Measurements from ENCODE around the gene CMTM5. TPM values are rescaled to one million over a fixed set of nuclear protein-coding genes. Genes with fewer than 3 reads are reported as not detected.
"Not testable (repeated sequence)": the region's sequence is repeated elsewhere in the genome, so short reads cannot be mapped to it uniquely, and the experiment has no call there.

The CMTM5 gene
- total and polyA plus RNA-seq, 9 donors: 0.88 to 4.5 (median 2.4) TPM

DNA sequence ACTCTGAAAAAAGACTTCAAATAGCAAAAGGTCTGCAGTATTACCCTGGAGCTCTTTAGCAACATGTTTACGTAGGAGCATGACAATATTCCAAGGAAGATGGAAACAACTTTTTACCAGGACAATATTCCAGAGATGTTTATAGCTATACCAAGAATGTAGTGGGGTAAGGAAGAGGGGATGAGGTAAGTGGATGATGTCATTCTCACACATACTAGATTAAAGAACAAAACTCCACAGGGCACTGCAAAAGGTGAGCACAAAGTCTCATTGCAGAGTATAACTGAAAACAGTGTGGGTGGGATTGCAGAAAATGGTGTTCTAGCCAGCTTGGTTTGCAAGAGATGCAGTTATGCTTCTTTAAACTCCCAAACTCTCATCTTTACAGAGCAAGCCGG is 8.4 kb downstream of the CMTM5 start:
- Histone ChIP-seq H3K9me3 (replicated peaks; ENCODE audit: control insufficient read depth, low read depth, low read length) (no peaks in the 10 kb centered on the region), H3K27me3 (ENCODE audit: control insufficient read depth, insufficient read depth, low read length) (peaks cover 3% of the 10 kb centered on the region), H3K4me3 (ENCODE audit: low read length) (no peak overlapping the region), H3K4me1 (ENCODE audit: control insufficient read depth, insufficient read depth, low read length) (peaks cover 13% of the 10 kb centered on the region), H3K36me3 (ENCODE audit: control insufficient read depth, insufficient read depth, low read length) (no peaks in the 10 kb centered on the region), H3K27ac (ENCODE audit: low read length) (no peak overlapping the region)
- DNase-seq: no peak
- 22% methylated on average over 1 of the region's 2 CpGs for WGBS (ENCODE audit: insufficient coverage)

DNA sequence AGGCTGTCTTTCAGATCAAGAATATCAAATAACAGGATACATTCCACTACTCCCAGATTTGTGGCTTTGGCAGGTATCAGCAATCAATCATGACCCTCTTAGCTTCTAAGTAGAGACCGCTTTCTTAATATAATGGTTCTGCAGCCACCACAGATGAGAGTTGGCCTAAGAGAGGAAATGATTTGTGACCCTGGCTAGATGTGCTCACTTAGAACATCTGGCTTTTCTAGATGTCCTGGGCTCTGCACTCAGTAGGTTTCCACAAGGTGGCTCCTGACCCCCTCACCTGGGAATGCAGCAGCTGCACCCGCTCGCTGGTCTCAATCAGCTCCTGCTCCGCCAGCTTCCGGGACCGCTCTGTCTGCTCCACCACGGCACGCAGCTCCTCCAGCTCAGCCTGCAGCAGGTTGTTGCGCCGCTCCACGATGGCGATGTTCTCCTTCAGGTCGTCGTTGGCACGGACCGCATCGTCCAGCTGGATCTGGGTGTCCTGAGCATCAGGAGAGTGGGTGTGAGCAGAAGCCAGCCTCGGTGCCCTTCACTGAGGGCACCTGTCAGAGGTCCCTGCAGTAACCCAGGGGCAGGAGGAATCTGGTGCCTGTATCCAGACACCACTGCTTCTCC is 8.9 kb downstream of the CMTM5 start:
- Histone ChIP-seq H3K4me1 (ENCODE audit: control insufficient read depth, insufficient read depth, low read length) (peaks cover 8% of the 10 kb centered on the region), H3K4me3 (ENCODE audit: low read length) (no peak overlapping the region), H3K27me3 (ENCODE audit: control insufficient read depth, insufficient read depth, low read length) (peaks cover 3% of the 10 kb centered on the region), H3K9me3 (replicated peaks; ENCODE audit: control insufficient read depth, low read depth, low read length) (no peaks in the 10 kb centered on the region), H3K36me3 (ENCODE audit: control insufficient read depth, insufficient read depth, low read length) (no peaks in the 10 kb centered on the region), H3K27ac (ENCODE audit: low read length) (no peak overlapping the region)
- no peak for DNase-seq
- 72% methylated on average over 10 of the region's 18 CpGs for WGBS (ENCODE audit: insufficient coverage)

DNA sequence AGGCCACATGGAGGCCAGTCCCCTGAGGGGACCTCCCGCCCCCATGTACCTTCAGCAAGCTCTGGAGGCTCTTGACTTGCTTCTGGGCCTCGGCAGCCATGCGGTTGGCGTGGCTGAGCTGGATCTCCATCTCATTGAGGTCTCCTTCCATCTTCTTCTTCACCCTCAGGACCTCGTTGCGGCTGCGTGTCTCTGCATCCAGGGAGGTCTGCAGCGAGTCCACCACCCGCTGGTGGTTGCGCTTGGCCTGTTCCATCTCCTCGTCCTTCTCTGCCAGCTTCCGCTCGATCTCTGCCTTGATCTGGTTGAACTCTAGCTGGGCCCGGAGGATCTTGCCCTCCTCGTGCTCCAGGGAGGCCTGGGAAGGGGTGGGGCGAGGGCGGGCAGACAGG is 9.4 kb downstream of the CMTM5 start:
- H3K27me3 ChIP-seq (ENCODE audit: control insufficient read depth, insufficient read depth, low read length); H3K9me3 ChIP-seq (replicated peaks; ENCODE audit: control insufficient read depth, low read depth, low read length); DNase-seq; H3K36me3 ChIP-seq (ENCODE audit: control insufficient read depth, insufficient read depth, low read length); H3K27ac ChIP-seq (ENCODE audit: low read length); H3K4me1 ChIP-seq (ENCODE audit: control insufficient read depth, insufficient read depth, low read length); H3K4me3 ChIP-seq (ENCODE audit: low read length): not testable (repeated sequence)
- 84% methylated on average over 11 of the region's 17 CpGs for WGBS (ENCODE audit: insufficient coverage)

DNA sequence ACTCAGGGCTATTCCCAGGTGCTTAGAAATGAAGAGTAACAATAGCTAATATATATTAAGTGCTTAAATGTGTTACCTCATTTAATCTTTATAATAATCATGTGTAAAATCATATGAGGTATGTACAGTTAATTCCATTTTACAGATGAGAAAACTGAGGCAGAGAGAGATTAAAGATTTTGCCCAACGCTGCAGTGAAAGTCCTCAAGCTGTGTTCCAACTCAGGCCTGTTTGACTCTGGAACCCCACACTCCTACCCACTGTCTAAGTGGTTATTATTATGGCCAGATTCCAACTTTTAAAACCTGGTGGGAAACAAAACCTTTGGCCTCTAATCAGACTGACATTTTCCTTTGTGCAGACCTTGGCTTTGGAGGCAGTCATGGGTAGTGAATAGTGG is 10.2 kb downstream of the CMTM5 start:
- DNase-seq: no peak
- no peaks in the 10 kb centered on the region for H3K9me3 ChIP-seq (replicated peaks; ENCODE audit: control insufficient read depth, low read depth, low read length)
- no peaks in the 10 kb centered on the region for H3K4me1 ChIP-seq (ENCODE audit: control insufficient read depth, insufficient read depth, low read length)
- no peaks in the 10 kb centered on the region for H3K36me3 ChIP-seq (ENCODE audit: control insufficient read depth, insufficient read depth, low read length)
- no peak overlapping the region for H3K4me3 ChIP-seq (ENCODE audit: low read length)
- WGBS (ENCODE audit: insufficient coverage): no CpG with 5 or more reads among the region's 1 CpG
- peaks cover 3% of the 10 kb centered on the region for H3K27me3 ChIP-seq (ENCODE audit: control insufficient read depth, insufficient read depth, low read length)
- H3K27ac ChIP-seq (ENCODE audit: low read length): no peak overlapping the region

DNA sequence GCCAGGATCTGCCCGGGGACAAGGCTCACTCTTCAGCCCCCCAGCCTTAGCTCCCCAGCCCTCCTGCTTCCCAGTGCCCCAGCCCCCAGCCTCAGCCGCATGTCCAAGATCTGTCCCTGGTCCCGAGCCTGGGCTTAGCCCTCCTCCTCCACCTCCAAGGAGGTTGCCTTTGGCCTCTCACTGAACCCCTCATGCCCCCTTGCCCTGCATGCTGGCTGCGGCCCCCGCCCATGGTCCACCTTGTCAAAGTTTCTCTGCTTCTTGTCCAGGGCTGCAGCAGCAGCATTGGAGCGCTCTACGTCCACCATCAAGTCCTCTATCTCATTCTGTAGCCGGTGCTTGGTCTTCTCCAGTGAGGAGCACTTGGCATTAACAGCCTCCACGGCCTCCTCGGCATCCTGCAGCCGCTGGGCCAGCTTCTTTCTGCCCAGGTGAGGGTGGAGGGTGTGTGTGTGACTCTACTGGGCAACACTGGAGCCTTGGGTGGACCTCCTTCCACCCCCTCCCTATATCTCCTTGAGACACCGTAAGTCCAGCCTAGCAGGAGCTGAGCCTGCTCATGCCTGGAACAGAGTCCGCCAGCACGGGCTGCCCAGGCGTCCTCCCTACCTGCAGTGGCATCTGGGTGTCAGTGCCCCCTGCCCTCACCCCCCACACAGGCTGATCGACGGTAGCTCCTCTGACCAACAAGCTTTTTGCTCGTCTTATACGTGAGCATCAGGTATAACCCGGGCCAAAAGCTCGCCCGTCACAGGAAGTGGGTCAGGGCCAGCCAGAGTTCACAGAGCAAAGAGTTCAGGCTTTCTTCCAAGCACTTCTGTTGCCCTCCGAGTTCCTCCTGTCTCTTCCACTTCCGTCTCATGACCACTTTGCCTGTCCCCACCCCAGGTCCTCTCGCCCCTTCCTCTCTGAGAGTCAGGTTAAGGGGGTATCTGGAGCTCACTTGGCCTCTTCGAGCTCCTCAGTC is 11.4 kb downstream of the CMTM5 start:
- Histone ChIP-seq H3K9me3 (replicated peaks; ENCODE audit: control insufficient read depth, low read depth, low read length) (no peaks in the 10 kb centered on the region), H3K27me3 (ENCODE audit: control insufficient read depth, insufficient read depth, low read length) (peaks cover 3% of the 10 kb centered on the region), H3K4me1 (ENCODE audit: control insufficient read depth, insufficient read depth, low read length) (no peaks in the 10 kb centered on the region), H3K4me3 (ENCODE audit: low read length) (no peak overlapping the region), H3K36me3 (ENCODE audit: control insufficient read depth, insufficient read depth, low read length) (no peaks in the 10 kb centered on the region), H3K27ac (ENCODE audit: low read length) (no peak overlapping the region)
- DNase-seq: no peak
- WGBS (ENCODE audit: insufficient coverage): 74% methylated on average over 20 of the region's 26 CpGs

DNA sequence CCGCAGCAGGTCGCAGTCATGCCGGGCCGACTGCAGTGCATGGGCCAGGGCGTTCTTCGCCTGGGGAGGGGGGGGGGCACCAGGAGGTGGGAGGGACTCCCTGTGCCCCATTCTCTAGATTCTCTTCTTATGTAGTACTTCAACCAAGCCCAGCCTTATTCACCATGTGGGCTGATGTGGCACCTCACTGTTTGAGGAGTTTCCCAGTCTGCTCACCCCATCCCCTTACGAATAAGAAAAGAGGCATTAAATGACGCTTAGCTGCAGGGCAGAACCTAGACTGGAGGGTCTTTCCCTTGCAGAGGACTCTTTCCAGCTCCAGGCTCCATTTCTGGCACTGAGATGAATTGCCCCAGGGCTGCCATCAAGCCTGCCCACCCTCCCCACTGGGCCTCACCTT is 12.2 kb downstream of the CMTM5 start:
- no peaks in the 10 kb centered on the region for H3K36me3 ChIP-seq (ENCODE audit: control insufficient read depth, insufficient read depth, low read length)
- no peak overlapping the region for H3K4me3 ChIP-seq (ENCODE audit: low read length)
- no peak for DNase-seq
- peaks cover 3% of the 10 kb centered on the region for H3K27me3 ChIP-seq (ENCODE audit: control insufficient read depth, insufficient read depth, low read length)
- WGBS (ENCODE audit: insufficient coverage): 70% methylated on average over 2 of the region's 8 CpGs
- no peaks in the 10 kb centered on the region for H3K9me3 ChIP-seq (replicated peaks; ENCODE audit: control insufficient read depth, low read depth, low read length)
- H3K27ac ChIP-seq (ENCODE audit: low read length): no peak overlapping the region
- no peaks in the 10 kb centered on the region for H3K4me1 ChIP-seq (ENCODE audit: control insufficient read depth, insufficient read depth, low read length)

DNA sequence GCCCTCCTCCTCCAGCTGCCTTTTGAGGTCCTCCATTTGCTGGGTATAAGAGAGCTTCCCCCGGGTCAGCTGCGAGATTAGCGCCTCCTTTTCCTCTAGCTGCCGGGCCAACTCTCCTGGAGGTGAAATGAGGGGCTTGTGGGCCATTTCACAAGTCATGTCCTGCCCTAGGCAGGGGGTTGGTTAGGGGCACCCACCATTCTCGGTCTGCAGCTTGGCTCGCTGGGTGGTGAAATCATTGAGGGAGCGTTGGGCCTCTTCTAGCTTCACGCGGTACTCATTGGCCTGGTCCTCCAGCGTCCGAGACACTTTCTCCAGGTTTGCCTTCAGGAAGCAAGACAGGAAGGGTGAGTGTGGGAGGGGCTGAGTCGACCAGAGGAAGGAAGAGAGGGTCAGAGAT is 12.6 kb downstream of the CMTM5 start:
- no peak overlapping the region for H3K4me3 ChIP-seq (ENCODE audit: low read length)
- no peak for DNase-seq
- H3K27ac ChIP-seq (ENCODE audit: low read length): no peak overlapping the region
- no peaks in the 10 kb centered on the region for H3K36me3 ChIP-seq (ENCODE audit: control insufficient read depth, insufficient read depth, low read length)
- peaks cover 3% of the 10 kb centered on the region for H3K27me3 ChIP-seq (ENCODE audit: control insufficient read depth, insufficient read depth, low read length)
- no peaks in the 10 kb centered on the region for H3K4me1 ChIP-seq (ENCODE audit: control insufficient read depth, insufficient read depth, low read length)
- WGBS (ENCODE audit: insufficient coverage): 63% methylated on average over 8 of the region's 12 CpGs
- no peaks in the 10 kb centered on the region for H3K9me3 ChIP-seq (replicated peaks; ENCODE audit: control insufficient read depth, low read depth, low read length)

DNA sequence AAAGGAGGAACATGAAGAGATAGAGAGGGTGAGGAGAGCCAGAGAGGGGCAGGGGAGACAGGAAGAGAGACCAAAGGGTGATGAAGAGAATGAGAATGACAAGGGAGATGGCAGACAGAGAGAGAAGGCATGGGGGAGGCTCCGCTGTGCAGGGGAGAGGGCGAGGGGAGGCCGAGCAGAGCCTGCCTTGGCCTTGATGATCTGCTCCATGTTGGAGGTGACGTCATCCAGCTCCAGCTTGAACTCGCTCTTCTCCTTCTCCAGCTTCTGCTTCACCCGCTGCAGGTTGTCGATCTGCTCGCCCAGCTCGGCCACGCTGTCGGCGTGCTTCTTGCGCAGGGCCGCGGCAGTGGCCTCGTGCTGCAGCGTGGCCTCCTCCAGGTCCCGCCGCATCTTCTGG is 13.0 kb downstream of the CMTM5 start:
- DNase-seq; H3K4me1 ChIP-seq (ENCODE audit: control insufficient read depth, insufficient read depth, low read length); H3K27me3 ChIP-seq (ENCODE audit: control insufficient read depth, insufficient read depth, low read length); H3K9me3 ChIP-seq (replicated peaks; ENCODE audit: control insufficient read depth, low read depth, low read length); H3K27ac ChIP-seq (ENCODE audit: low read length); H3K4me3 ChIP-seq (ENCODE audit: low read length); H3K36me3 ChIP-seq (ENCODE audit: control insufficient read depth, insufficient read depth, low read length): not testable (repeated sequence)
- no CpG with 5 or more reads among the region's 19 CpGs for WGBS (ENCODE audit: insufficient coverage)

DNA sequence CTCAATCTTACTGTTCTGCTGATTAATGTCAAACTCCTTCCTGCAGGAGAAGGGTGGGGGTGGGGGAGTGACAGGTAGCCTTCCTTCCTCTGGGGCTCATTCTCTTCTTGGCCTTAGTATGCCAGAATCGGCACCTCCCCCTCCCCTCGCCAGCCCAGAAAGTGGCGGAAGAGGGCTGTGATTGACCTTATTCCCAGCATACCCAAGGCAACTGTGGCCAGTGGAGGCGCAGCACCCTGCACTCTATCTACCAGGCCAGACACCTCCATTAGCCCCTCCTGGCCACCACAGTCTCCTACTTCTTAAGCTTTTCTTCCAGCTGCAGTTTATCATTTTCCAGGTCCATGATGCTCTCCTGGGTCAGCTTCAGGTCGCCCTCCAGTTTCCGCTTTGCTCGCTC is 15.8 kb downstream of the CMTM5 start:
- peaks cover 3% of the 10 kb centered on the region for H3K27me3 ChIP-seq (ENCODE audit: control insufficient read depth, insufficient read depth, low read length)
- no peaks in the 10 kb centered on the region for H3K9me3 ChIP-seq (replicated peaks; ENCODE audit: control insufficient read depth, low read depth, low read length)
- DNase-seq: no peak
- WGBS (ENCODE audit: insufficient coverage): 68% methylated on average over 4 of the region's 7 CpGs
- no peak overlapping the region for H3K4me3 ChIP-seq (ENCODE audit: low read length)
- no peaks in the 10 kb centered on the region for H3K4me1 ChIP-seq (ENCODE audit: control insufficient read depth, insufficient read depth, low read length)
- no peak overlapping the region for H3K27ac ChIP-seq (ENCODE audit: low read length)
- no peaks in the 10 kb centered on the region for H3K36me3 ChIP-seq (ENCODE audit: control insufficient read depth, insufficient read depth, low read length)

DNA sequence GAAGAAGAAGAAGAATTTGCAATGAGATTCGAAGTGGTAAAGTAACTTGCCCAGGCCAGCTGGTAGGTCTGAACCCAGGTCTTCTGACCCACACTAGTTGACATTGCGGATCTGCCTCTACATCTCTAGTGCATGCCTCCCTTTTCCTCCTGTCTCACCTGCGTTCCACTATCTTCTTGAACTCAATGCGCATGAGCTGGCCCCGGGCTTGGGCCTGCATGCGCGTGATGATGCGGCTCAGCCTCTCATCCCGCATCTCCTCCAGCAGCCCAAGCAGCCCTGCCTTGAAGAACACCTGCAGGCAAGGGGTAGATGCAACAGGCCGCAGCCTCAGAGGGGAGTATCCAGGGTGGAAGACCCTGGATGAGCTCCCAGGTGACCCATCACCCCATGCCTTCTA is 19.3 kb downstream of the CMTM5 start:
- Histone ChIP-seq H3K36me3 (ENCODE audit: control insufficient read depth, insufficient read depth, low read length) (no peaks in the 10 kb centered on the region), H3K4me1 (ENCODE audit: control insufficient read depth, insufficient read depth, low read length) (peaks cover 6% of the 10 kb centered on the region), H3K9me3 (replicated peaks; ENCODE audit: control insufficient read depth, low read depth, low read length) (no peaks in the 10 kb centered on the region), H3K27ac (ENCODE audit: low read length) (no peak overlapping the region), H3K27me3 (ENCODE audit: control insufficient read depth, insufficient read depth, low read length) (no peaks in the 10 kb centered on the region), H3K4me3 (ENCODE audit: low read length) (no peak overlapping the region)
- no peak for DNase-seq
- WGBS (ENCODE audit: insufficient coverage): 87% methylated on average over 3 of the region's 10 CpGs

All from muscle of leg (tissue), 11 donors.